ENCODE results near the gene PSTPIP2.

DNA sequence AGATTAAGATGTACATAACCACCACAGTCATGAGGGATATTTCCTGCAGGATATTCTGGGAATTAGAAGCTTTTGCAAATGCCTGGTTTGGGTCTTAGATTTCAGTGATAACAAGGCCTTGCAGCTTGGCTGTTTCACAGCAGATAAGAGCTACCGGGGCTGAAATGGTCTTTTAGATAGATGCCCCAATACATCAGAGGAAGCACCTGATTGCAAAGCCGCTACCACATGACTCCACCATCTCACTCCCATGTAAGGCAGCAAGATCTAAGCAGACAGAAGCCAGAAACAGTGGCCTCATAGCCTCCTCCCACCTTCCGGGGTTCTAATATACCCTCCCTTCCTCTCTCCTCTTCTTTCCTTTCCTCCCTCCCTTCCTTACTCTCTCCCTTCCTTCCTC, 73.8 kb downstream of the PSTPIP2 start:
- TF ChIP-seq, protein P1, sequence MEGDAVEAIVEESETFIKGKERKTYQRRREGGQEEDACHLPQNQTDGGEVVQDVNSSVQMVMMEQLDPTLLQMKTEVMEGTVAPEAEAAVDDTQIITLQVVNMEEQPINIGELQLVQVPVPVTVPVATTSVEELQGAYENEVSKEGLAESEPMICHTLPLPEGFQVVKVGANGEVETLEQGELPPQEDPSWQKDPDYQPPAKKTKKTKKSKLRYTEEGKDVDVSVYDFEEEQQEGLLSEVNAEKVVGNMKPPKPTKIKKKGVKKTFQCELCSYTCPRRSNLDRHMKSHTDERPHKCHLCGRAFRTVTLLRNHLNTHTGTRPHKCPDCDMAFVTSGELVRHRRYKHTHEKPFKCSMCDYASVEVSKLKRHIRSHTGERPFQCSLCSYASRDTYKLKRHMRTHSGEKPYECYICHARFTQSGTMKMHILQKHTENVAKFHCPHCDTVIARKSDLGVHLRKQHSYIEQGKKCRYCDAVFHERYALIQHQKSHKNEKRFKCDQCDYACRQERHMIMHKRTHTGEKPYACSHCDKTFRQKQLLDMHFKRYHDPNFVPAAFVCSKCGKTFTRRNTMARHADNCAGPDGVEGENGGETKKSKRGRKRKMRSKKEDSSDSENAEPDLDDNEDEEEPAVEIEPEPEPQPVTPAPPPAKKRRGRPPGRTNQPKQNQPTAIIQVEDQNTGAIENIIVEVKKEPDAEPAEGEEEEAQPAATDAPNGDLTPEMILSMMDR (IDR thresholded peaks at IDR 0.05; ENCODE audit: insufficient read depth, low read length), result no peak
- TF ChIP-seq, protein P2, sequence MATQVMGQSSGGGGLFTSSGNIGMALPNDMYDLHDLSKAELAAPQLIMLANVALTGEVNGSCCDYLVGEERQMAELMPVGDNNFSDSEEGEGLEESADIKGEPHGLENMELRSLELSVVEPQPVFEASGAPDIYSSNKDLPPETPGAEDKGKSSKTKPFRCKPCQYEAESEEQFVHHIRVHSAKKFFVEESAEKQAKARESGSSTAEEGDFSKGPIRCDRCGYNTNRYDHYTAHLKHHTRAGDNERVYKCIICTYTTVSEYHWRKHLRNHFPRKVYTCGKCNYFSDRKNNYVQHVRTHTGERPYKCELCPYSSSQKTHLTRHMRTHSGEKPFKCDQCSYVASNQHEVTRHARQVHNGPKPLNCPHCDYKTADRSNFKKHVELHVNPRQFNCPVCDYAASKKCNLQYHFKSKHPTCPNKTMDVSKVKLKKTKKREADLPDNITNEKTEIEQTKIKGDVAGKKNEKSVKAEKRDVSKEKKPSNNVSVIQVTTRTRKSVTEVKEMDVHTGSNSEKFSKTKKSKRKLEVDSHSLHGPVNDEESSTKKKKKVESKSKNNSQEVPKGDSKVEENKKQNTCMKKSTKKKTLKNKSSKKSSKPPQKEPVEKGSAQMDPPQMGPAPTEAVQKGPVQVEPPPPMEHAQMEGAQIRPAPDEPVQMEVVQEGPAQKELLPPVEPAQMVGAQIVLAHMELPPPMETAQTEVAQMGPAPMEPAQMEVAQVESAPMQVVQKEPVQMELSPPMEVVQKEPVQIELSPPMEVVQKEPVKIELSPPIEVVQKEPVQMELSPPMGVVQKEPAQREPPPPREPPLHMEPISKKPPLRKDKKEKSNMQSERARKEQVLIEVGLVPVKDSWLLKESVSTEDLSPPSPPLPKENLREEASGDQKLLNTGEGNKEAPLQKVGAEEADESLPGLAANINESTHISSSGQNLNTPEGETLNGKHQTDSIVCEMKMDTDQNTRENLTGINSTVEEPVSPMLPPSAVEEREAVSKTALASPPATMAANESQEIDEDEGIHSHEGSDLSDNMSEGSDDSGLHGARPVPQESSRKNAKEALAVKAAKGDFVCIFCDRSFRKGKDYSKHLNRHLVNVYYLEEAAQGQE (IDR thresholded peaks at IDR 0.05; ENCODE audit: insufficient replicate concordance, low read depth), result no peak

Measured in HL-60 (cell line).